ENCODE measurements around the gene WRAP53.

WRAP53 gene

DNA sequence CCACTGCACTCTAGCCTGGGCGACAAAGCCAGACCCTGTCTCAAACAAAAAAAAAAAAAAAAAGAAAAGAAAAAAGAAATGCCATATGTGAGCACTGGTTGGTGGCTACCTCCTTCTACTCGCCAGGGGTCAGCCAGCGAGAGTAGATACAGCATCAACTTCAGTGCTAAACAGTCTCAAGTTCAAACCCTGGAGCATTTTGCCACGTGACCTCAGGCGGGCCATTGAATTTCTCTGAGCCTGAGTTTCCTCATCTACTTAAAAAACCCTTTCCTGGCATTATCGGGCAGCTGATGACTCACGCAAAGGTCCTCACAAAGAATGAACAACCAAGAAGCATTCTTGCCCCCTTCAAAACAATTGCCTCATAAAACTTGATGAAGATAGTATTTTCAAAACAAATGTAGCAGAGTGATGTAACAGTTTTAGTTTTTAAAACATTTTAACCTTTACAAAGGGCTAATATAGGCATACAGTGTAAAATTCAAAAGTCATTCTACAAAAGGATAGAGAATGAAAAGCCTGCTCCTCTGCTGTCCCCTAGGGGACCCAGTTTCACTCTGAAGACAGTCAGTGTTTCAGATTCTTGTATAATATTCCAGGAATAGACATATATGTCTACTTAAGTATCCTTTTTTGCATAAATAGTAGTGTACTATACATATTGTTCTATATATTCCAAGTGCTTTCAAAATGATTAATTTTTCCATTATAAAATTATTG, 57.6 kb downstream of the WRAP53 start:
- no peak for DNase-seq (ENCODE audit: low read depth)

DNA sequence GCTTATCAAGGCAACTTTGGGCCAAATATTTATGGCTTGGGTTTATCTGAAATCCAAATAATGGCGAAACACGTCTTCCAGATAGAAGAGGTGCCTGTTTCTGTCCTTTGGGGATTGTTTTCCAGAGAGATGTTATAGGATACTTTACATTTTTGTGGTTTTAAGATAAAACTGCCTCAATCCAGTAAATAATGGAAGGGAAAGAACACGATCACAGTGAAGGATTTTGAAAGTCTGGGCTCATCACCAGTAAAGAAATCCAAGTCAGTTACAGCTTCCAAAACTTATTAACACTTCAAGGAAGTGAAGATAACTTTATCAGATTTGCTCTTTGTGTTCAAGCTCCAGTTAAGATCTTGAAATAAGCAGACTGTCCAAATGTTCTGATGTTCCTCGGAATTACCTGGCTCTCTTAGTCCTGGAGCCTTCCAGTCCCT, 59.4 kb downstream of the WRAP53 start:
- no peak for DNase-seq (ENCODE audit: low read depth)

DNA sequence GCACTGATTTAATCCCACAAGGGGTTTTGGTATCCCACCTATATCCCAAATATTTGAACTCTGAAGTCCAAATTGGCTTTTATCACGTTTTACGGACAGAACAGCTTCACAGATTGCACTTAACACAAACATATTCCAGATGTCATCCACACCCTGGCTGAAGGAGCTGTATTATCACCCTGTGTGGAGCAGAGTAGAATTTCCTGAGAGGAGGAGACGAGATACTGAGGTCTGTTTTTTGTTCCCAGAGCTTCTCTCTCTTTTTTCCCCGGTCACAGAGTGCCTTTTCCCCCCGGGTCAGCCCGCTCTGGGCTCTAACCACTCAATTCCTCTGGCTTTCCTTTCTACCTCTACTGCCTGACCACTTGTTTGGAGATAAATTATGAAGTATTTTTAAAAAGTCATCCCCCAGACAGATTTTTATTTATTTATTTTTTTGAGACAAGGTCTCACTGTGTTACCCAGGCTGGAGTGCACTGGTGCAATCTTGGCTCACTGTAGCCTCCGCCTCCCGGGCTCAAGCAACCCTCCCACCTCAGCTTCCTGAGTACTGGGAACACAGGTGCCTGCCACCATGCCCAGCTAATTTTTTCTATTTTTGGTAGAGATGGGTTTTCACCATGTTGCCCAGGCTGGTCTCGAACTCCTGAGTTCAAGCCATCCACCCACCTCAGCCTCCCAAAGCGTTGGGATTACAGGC, 59.9 kb downstream of the WRAP53 start:
- no peak for DNase-seq (ENCODE audit: low read depth)

DNA sequence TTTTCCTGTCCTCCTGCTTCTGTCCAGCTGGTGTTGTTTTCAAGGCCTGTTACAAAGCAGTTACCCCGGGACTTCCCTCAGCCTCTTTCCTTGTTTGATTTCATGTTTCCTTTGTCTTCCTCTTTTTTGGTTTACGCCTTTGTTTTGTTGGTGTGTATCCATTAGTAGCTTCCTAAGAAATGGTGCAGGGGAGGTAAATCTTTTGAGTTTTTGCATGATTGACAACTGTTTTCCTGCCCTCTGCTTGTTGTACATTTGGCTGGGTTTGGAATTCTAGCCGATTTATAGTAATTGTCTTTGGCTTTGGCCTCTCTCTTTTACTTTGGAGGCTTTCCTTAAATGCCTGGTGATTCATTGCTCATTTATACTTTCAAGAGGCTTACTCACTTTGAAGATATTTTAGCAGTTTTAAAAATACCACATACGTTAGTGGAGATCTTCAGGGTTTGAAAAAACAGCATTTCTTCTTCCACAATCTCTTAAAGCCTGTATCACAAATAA, 62.1 kb downstream of the WRAP53 start:
- DNase-seq (ENCODE audit: low read depth), result no peak
